Brain microvascular endothelial cell (primary cell): ENCODE results near the gene TEX2.
"Not testable (repeated sequence)": the region's sequence is repeated elsewhere in the genome, so short reads cannot be mapped to it uniquely, and the experiment has no call there.

Experiments used
- DNase-seq: peaks from one replicate; pipeline ENCODE4 v3.0.0-alpha.2; 2020
- H3K27ac ChIP-seq: fragments of 250-450 bp; sonication (Bioruptor Pico); 2 replicates; pipeline ENCODE4 v1.5.1; 2020; ENCODE audit warnings: mild to moderate bottlenecking, moderate library complexity
- H3K27me3 ChIP-seq: fragments of 250-450 bp; sonication (Bioruptor Pico); replicated peaks from 2 replicates; pipeline ENCODE4 v1.5.1; 2020; ENCODE audit warnings: mild to moderate bottlenecking
- H3K36me3 ChIP-seq: fragments of 250-450 bp; sonication (Bioruptor Pico); replicated peaks from 2 replicates; pipeline ENCODE4 v1.5.1; 2020; ENCODE audit warnings: mild to moderate bottlenecking
- H3K4me3 ChIP-seq: 2 replicates; pipeline ENCODE4 v1.5.1; 2011; ENCODE audit warnings: low read depth, mild to moderate bottlenecking, control low read depth, low read length, moderate library complexity
- CTCF ChIP-seq: IDR thresholded peaks from 2 replicates; pipeline ENCODE4 v1.5.1; 2011; ENCODE audit warnings: low read depth, mild to moderate bottlenecking, moderate library complexity, low read length, control low read depth, inconsistent platforms; ENCODE audit errors: missing control alignments
- in situ Hi-C: cut with HindIII; loops from 2 replicates; pipeline ENCODE4 v1.10.0; 2017; ENCODE audit warnings: low sequenced_read_pairs, low pct_ligation_motif_present

TEX2 gene

GRCh38 chr17:64242633-64243032 lies 20.4 kb downstream of the TEX2 start:
- in situ Hi-C loops: no loop called here
- H3K27ac ChIP-seq: no peak overlapping the region
- no peak for DNase-seq
- no peak overlapping the region for H3K4me3 ChIP-seq
- no peak for TF ChIP-seq CTCF
- no peaks in the 10 kb centered on the region for H3K36me3 ChIP-seq
- no peaks in the 10 kb centered on the region for H3K27me3 ChIP-seq

- no peak for TF ChIP-seq CTCF
- Histone ChIP-seq H3K27ac (peak overlapping the region; percentile 14), H3K36me3 (no peaks in the 10 kb centered on the region), H3K4me3 (no peak overlapping the region), H3K27me3 (no peaks in the 10 kb centered on the region)
- in situ Hi-C loops: no loop called here
- peak; percentile 31 for DNase-seq
Measured at GRCh38 chr17:64240741-64241347, 22.2 kb downstream of the TEX2 start.

- DNase-seq: no peak
- Histone ChIP-seq H3K4me3 (no peak overlapping the region), H3K36me3 (no peaks in the 10 kb centered on the region), H3K27me3 (no peaks in the 10 kb centered on the region), H3K27ac (peak overlapping the region; percentile 14)
- peak; percentile 27 for TF ChIP-seq CTCF
- in situ Hi-C loops: no loop called here
Measured at GRCh38 chr17:64240261-64240740, 22.8 kb downstream of the TEX2 start.

GRCh38 chr17:64238449-64238848 lies 24.6 kb downstream of the TEX2 start:
- in situ Hi-C loops, DNase-seq, H3K27ac ChIP-seq, H3K4me3 ChIP-seq, H3K27me3 ChIP-seq, H3K36me3 ChIP-seq: not testable (repeated sequence)

- no peak overlapping the region for H3K4me3 ChIP-seq
- in situ Hi-C loops: no loop called here
- no peak overlapping the region for H3K27ac ChIP-seq
- no peak for DNase-seq
- H3K27me3 ChIP-seq: no peaks in the 10 kb centered on the region
- TF ChIP-seq CTCF: peak; percentile 55
- H3K36me3 ChIP-seq: no peaks in the 10 kb centered on the region
Measured at GRCh38 chr17:64236827-64237403, 26.1 kb downstream of the TEX2 start.

GRCh38 chr17:64234961-64235360 lies 28.1 kb downstream of the TEX2 start:
- no peak for TF ChIP-seq CTCF
- no peak overlapping the region for H3K4me3 ChIP-seq
- H3K36me3 ChIP-seq: no peaks in the 10 kb centered on the region
- H3K27ac ChIP-seq: no peak overlapping the region
- in situ Hi-C loops: no loop called here
- no peak for DNase-seq
- no peaks in the 10 kb centered on the region for H3K27me3 ChIP-seq
